HG03066 (cell line): Measurements from ENCODE around the gene FAM8A1.
"Not testable (repeated sequence)": the region's sequence is repeated elsewhere in the genome, so short reads cannot be mapped to it uniquely, and the experiment has no call there.

ENCODE experiments used
- ATAC-seq: cut with Tn5 transposase; IDR thresholded peaks from one replicate; pipeline ENCODE4 v1.9.1; 2021; ENCODE audit warnings: low read depth; ENCODE audit not compliant: unreplicated experiment

The FAM8A1 gene, protein sequence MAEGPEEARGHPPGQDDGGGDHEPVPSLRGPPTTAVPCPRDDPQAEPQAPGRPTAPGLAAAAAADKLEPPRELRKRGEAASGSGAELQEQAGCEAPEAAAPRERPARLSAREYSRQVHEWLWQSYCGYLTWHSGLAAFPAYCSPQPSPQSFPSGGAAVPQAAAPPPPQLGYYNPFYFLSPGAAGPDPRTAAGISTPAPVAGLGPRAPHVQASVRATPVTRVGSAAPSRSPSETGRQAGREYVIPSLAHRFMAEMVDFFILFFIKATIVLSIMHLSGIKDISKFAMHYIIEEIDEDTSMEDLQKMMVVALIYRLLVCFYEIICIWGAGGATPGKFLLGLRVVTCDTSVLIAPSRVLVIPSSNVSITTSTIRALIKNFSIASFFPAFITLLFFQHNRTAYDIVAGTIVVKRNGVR

DNA sequence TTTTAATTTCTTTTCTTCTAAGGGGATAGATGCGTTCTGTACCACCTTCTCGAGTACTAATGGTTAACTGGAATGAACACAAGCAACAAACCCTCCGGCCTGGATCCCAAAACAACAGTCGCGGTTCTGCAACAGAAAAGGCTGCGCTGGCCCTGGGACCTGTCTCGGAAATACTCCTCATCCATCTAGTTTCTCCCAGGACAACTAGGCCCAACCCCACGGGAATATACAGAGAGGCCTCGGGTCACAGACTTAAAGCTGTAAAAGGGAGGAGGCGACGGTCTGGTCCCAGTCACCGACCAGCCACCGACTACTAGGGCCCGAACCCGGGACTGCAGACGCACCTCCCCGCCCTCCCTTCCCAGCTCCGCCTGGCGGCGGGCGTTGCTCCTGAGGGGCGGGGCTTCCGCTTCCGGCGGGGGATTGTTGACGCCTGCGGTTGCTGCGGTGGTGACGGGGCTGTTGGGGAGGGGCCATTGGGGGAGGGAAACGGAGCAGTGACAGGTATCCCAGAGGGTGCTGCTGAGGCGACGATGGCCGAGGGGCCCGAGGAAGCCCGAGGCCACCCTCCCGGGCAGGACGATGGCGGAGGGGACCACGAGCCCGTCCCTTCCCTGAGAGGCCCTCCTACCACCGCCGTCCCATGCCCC lies at the start of gene FAM8A1:
FAM8A1 (plus strand) TSS at position 426 of the 650 bp plus-strand sequence; CDS start at position 534, 108 bp downstream.
- ATAC-seq = peak; percentile 85

DNA sequence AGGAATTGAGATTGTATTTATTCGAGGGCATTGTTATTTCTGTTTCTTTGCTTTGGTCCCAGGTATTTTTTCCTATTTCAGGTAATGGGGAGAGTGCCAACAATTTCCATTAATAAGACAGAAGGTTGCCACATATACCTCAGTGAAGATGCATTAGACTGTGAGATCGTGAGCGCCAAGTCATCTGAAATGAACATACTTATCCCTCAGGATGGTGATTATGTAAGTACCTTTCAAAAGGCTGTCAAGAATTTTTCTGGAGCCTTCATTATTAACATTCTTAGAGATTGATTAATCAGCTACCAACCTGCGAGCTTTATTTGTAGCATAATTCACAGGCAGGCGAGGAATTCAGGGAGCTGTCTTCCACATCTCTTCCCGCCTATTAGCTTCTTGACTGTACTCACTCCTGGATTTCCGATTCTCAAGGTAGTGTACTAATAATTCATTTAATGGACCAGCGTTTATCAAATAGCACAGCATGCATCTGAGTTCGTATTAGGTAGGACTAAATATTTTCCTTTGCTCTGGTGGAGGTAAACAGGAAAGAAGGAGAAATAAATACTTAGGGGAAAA lies 48.6 kb upstream of the FAM8A1 start:
- no peak for ATAC-seq

DNA sequence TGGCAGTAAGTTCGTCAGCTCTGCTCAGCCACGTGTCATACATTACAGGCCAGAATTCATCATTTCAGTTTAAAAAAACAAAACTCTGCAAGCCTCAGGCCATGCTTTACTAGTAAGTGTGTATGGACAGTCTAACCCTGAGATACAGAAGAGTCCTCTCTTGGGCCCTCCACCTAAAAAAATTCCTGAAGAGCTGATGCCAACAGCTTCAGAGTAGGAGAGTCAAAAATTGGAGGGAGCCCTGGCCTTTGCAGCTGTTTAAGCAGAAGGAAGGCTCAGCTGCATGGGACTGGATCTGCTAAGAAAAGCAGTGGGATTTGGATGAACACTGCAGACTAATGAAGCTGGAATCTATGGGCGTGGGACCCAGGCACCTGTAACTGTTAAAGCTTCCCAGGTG lies 47.2 kb upstream of the FAM8A1 start:
- ATAC-seq = no peak

DNA sequence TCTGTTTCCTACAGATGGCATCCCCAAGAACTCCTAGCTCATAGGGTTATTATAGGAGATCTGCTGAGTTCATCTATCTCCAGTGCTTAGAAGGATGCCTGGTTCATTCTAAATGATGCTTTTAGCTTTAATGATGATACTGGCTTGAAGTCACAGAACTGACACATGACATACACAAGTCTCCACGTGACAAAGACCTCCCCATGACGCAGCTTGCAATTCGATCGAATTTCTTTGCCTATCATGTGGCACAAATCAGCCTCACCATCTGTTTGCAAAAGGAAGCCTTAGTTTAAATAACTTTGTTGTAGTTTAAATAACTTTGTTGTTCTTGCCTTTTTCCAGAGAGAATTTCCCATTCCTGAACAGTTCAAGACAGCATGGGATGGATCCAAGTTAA lies 44.1 kb upstream of the FAM8A1 start:
- no peak for ATAC-seq

DNA sequence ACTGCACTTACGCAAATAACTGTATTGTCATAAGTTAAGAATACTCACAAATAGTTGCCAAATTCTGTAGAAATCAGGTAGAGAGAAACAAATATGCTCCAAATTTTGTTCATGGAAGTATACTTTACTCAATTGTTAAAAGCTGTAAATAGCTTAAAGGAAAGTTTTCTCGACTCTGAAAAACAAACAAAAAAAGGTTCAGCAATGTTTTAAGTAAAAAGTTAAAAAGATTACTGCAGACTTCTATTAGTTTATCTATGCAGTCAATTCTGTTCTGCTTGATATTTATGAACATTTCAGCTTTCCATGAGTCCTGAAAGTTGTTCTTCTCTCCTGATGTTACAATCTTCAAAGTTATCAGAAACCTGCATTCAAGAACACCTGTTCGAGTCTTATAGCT lies 37.5 kb upstream of the FAM8A1 start:
- no peak for ATAC-seq

DNA sequence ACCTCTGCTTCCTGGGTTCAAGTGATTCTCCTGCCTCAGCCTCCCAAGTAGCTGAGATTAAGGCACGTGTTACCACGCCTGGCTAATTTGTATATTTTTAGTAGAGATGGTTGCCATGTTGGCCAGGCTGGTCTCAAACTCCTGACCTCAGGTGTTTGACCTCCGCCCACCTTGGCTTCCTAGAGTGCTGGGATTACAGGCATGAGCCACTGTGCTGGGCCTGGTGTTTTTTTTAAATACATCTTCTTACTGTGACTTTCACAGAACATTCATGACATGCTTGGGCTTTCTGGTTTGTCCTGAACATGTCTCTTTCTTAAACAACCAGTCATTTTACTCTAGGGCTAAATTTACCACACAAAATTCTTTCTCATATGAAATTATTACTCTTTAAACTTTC lies 34.7 kb upstream of the FAM8A1 start:
- ATAC-seq = no peak

DNA sequence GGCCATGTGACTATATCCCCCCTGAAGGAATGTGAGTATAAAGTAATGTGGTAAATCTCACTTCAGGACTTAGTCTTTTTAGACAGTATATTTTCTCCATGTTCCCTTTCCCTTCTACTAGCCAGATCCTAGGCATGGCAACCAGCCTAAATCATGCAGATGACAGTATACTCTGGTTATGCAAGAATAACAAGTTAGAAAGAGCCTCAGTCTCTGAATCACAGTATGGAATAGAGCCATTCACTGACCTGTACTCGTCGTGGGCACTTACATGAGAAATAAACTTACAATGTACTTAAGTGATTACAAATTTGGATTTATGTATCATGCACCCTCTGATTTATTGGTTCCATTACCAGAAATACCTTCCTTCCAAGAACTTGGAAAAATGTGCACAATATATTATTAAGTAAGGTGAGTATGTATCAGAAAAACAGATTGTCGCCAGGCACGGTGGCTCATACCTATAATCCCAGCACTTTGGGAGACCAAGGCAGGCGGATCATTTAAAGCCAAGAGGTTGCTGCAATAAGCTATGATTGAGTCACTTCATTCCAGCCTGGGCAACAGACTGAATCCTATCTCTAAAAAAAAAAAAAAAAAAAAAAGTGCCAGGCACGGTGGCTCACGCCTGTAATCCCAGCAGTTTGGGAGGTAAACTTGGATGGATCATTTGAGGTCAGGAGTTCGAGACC lies 25.1 kb upstream of the FAM8A1 start:
- no peak for ATAC-seq

DNA sequence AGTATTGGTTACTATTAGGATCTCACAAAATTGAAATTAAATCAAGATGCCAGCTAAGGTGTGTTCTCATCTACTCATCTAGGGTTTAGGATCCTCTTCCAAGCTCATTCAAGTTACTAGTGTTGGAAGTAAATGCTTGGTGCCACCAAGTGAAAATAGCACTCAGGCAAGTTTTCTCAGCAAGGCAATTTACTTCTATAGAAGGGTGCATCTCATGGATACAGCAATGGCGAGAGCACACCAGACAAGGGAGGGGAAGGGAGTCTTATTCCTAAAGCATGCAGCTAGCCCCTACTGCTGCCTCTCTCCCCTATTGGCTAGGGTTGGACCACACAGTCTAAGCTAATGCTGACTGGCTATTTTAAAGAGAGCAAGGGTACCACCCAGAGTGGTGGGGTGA lies 23.0 kb upstream of the FAM8A1 start:
- no peak for ATAC-seq

DNA sequence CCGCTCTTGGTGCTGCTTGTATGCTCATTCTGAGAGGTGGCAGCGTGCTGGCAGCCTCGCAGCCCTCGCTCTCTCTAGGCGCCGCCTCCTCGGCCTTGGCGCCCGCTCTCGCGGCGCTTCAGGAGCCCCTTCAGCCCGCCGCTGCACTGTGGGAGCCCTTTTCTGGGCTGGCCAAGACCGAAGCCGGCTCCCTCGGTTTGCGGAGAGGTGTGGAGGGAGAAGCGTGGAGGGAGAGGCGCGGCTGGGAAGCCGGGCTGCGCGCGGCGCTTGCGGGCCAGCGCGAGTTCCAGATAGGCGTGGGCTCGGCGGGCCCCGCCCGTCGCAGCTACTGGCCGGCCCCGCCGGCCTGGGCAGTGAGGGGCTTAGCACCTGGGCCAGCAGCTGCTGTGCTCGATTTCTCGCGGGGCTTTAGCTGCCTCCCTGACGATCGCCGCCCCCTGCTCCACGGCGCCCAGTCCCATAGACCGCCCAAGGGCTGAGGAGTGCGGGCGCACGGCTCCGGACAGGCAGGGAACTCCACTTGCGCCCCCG lies 19.5 kb upstream of the FAM8A1 start:
- peak; percentile 61 for ATAC-seq

DNA sequence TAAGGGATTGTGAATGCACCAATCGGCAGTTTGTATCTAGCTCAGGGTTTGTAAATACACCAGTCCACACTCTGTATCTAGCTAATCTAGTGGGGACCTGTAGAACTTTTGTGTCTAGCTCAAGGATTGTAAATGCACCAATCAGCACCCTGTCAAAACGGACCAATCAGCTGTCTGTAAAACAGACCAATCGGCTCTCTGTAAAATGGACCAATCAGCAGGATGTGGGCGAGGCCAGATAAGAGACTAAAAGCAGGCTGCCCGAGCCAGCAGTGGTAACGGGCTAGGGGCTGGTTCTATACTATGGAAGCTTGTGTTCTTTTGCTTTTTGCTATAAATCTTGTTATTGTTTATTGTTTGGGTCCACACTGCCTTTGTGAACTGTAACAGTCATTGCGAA lies 18.8 kb upstream of the FAM8A1 start:
- not testable (repeated sequence) for ATAC-seq

DNA sequence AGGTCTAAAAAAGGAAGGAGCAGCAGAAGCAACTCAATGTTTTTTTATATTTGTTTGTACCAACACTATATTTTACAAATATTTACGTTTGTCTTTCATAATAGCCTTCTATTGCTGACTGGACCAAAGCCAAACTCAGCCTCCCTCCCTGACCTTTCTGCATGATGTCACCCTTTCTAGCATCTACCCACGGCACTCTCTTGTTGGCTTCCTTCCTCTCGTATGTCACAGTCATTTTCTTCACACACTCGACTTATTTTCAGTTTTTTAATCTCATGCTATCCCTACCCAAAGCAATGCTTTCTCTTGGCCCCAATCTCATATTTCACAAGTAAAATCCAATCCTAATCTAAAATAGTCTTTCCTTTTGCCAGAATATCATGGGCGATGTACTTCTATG lies 16.3 kb upstream of the FAM8A1 start:
- no peak for ATAC-seq

DNA sequence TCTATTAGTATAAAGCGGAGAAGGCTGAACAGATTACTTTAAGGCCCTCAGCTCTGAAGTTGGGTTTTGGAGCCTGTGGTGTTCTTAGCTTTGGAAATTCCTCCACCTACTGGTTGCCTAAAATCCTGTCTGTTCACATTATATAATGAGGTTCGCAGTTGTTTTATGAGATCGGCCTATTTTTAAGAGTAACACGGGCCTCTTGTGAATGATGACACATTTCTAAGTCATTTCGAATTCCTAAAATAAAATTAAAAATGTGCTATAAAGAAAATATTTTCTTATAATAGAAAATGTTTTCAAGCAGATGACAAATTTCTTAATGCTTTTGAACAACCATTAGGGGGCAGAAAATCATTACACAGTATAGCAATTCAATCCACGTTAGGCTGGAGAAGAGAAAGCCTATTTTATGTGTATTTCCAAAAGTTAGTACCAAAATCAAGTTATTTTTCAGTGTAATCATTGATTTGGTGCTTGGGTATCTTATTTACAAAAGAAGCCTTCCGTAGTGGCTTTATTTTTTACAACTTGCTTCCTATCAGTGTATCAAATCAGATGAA lies 15.8 kb upstream of the FAM8A1 start:
- peak; percentile 46 for ATAC-seq

DNA sequence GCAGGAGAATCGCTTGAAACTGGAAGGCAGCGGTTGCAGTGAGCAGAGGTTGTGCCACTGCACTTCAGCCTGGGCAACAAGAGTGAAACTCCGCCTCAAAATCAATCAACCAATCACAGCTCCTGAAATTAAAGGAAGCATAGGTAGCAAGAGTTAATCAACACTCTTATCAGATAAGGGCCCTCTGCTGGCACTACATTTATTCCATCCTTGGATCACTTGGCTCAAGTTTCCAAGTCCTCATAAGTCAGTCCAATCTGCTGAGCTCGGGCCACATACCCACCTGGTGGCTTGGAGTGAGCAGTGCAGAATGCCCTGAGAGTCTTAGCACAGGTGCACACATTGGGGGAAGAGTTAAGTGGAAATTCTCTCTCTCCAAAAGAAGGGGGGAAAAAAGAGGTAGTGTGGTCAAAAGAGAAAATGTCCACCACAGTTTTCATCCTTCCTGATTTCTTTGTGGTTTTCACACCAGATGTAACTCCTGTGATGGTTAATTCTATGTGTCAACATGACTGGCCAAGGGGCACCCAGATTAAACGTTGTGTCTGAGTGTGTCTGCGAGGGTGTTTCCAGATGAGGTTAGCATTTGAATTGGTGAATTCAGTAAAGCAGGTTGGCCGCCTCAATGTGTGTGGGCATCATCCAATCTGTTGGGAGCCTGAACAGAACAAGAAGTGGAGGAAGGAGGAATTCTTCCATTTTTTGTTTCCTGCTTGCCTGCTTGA lies 14.2 kb upstream of the FAM8A1 start:
- no peak for ATAC-seq

DNA sequence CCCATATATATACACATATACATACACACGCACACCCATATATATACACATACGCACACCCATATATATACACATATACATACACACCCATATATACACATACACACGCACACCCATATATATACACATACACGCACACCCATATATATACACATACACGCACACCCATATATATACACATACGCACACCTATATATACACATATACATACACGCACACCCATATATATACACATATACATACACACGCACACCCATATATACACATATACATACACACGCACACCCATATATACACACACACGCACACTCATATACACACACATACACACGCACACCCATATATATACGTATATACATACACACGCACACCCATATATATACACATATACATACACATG lies 13.5 kb upstream of the FAM8A1 start:
- ATAC-seq = not testable (repeated sequence)

DNA sequence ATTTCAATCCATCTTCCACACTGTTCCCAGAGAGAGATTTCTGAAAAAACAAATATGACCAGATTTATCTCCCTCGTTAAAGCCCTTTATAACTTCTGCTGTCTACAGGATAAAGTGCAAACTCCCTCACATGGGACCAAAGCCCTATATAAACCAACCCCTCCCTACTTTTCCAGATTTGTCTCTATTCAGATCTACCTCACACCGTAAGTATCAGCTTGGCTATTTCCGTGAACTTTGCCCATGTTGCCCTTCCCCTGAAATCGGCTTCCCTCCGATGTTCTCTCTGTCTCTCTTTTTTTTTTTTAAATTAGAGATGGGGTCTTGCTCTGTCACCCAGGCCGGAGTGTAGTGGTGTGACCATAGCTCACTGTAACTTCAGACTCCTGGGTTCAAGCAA lies 12.1 kb upstream of the FAM8A1 start:
- no peak for ATAC-seq

DNA sequence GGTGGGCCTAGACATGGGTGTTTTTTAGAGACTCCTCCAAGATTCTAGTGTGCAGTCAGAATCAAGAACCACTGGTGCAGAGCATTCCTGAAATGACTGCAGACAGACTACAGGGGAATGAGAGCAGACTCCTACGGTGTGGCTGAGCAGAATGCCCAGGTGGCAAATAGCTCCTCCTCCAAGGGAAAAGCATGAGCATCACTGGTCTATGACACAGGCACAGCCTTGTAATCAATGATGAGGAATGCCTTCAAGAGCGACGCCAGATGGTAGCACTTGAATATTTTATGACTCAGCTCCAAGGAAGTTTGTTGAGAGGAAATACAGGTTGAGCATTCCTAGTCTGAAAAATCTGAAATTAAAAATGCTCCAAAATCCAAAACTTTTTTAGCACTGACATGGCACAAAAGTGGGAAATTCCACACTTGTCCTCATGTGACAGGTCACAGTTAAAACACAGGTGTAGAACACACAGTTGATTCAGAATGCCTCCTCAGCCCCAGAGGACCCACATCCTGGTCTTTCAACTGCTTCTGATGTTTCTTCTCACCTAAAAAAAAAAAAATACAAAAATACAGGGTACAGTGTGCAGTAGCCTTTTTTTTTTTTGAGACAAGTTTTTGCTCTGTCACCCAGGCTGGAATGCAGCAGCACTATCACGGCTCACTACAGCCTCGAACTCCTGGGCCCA lies 10.6 kb upstream of the FAM8A1 start:
- no peak for ATAC-seq

DNA sequence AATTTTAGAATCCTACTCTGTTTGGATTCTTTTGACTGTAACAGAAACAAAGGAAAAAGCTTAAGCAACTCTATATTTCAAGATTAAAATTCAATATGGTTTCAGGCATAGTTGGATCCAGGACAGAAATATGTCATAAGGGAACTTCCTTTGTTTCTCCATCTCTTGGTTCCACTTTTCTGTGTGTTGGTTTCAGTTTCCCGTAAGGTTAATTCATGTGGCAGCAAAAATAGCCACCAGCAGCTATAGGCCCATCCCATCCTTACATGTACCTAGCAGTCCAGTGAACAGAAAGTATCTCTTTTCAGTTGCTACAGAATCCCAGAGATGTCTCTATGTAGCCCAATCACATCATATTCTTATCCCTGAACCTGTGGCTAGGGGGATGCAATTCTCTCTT lies 8.8 kb upstream of the FAM8A1 start:
- no peak for ATAC-seq

DNA sequence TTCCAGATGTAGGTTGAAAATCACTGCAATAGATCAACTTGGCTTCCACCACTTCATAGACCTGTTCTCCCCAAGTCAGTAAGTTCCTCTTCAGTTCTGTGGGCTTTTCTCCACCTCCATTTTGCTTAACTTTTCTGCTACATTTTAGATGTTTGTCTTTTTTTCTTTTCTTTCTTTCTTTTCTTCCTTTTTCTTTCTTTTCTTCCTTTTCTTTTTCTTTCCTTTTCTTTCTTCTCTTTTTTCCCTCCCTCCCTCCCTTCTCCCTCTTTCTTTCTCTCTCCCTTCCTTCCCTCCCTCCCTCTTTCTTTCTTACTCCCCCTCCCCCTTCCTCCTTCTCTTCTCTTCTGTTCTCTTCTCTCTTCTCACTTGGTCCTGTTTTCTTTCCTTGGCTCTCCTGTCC lies 6.9 kb upstream of the FAM8A1 start:
- ATAC-seq = no peak

DNA sequence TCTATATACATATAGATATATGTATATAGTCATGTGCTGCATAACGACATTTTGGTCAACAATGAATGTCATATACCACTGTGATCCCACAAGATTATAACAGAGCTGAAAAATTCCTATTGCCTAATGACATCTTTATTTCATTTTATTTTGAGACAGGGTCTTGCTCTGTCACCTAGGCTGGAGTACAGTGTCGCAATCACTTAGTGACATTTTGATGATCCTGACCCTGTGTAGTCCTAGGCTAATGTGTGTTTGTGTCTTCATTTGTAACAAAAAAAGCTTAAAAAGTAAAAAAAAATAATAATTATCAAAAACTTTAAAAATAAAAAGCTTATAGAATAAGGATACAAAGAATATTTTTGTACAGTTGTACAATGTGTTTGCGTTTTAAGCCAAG lies 4.0 kb upstream of the FAM8A1 start:
- ATAC-seq = no peak
